HG02852 (cell line): ENCODE results near the gene YPEL2.

ENCODE experiments used
- ATAC-seq: cut with Tn5 transposase; IDR thresholded peaks from one replicate; pipeline ENCODE4 v1.9.1; 2021; ENCODE audit warnings: mild to moderate bottlenecking, moderate library complexity; ENCODE audit not compliant: unreplicated experiment

Gene YPEL2

DNA sequence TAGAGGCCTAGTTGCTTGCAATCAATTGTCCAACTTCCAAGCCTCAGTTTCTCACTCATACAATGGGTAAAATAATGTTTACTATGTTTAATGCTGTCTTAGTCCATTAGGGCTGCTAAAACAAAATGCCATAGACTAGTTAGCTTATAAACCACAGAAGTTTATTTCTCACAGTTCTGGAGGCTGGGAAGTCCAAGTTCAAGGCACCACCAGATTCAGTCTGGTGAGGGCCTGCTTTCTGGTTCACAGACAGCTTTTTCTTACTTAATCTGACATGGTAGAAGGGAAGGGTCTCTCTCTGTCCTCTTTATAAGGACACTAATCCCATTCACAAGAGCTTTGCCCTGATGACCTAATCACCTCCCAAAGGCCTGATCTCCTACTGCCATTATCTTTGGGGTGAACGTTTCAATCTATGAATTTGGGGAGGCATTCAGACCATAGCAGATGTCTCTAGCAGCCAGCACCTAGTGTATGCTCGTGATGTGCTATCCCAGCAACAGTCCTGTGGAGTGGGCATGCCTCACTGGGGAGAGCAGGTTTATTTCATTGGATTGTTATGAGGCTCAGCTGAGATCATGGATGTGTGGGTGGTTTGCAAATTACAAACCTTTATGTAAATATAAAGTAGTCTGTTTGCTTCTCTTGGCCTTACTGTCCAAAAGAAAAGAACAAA lies 25.2 kb downstream of the YPEL2 start:
- no peak for ATAC-seq

DNA sequence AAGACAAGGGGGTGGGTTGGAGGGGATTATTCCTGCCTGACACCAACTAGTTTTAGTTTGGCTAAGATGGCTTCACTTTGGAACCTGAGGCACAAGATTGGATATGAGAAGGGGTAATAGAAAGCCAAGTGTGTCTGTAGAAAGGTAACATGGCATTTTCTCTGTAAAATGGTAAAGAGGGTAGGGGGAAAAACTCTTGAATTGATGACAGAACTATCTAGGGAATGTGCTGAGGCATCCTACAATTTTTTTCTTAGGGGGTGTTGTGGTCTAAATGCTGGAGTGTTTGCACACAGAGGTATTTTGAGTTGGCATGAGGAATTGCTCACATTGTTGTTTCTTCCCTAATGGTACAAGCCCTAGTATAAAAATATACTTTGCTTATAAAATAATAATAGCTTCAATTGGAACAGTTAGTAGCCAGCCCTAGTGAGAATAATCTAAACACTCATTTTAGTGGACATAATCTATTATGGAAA lies 25.8 kb downstream of the YPEL2 start:
- no peak for ATAC-seq

DNA sequence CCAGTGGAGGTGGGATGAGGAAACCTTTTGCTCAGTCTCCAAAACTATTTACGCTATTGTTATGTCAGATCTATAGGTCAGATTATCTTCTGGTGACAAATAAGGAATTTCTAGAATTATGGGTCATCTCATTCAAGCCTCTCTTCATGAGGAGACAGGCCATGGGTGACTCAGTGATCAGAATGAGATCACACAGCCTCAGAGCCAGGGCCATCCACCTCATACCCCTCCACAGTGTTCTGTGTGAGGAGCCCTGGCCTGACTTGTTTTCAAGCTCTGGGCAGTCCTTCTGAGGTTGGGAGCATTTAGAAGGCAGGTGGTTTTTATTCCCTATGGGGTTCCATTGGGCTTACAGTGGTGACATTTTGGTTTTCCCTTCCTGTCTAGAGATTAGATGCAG lies 26.5 kb downstream of the YPEL2 start:
- ATAC-seq = no peak

DNA sequence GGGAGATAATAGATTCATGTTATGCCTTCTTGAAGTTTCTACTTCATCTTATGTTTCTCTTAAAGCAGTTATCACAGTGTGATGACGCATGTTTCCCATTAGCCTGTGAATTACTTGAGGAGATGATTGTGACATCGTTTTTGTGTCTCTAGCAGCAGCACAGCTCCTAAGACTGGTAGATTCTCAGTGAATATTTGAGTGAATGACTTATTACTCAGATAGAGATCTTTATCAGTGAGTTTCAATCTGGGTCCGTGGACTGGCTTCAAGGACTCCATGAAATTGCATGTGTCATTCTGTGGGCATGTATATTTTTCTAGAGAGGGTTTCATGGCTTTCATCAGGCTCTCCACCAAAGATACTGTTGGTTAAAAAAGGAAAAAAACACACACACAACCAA lies 29.9 kb downstream of the YPEL2 start:
- no peak for ATAC-seq

DNA sequence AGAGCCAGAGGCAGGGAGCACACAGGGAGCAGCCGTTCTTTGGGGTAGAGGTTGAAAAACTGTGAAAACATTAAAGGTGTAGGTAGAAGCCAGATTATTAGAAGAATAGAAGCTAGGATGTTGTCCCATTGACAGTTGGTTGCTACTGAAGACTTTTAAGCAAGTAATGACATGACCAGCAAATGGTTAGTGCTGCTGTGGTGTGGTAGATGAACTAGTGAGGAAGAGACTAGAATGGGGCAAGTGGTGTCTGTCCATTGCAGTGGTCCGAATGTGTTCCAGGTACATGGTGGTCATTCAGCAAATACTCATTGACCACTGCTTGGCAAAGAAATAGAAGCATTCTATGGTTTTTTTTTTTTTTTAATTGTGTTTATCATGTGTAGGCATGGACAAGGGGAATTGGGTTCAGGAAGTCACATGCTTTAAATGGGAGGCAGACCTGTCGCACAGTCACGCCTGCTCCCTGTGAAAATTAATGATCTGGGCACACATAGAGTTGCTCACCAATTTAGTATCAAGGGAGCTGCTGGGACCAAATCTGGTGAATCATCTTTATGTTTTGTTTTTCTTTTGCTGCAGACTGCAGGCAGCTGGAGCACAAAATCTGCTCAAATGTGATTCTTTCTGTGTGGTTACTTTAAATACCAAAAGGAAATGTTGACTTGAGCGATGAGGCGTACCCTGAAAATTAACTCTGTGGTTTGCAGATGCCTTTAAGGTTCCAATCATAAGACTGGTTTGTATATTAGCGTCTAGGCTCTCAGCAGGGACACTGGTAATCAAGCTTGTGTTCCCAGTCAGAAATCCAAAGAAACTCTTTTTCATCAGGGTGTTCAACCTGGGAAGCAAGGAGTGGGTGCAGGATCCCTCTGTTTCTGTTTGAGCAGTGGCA lies 30.7 kb downstream of the YPEL2 start:
- peak; percentile 64 for ATAC-seq

DNA sequence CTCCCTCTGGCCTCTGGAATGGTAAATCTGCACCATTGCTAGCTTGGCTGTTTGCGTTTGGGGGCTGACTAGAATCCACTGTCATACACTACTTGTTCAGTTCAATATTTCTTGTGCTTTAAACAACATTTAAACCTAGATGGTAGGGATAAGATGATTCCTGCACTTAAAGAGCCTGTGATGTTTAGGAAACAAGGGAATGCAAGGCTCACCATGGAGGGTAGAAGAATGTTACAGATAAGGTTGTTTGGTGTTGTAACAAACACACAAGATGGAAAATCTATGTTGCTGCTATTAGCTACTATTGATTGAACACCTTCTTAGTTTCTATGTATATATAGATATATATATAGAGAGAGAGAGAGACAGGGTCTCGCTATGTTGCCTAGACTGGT lies 31.4 kb downstream of the YPEL2 start:
- no peak for ATAC-seq

DNA sequence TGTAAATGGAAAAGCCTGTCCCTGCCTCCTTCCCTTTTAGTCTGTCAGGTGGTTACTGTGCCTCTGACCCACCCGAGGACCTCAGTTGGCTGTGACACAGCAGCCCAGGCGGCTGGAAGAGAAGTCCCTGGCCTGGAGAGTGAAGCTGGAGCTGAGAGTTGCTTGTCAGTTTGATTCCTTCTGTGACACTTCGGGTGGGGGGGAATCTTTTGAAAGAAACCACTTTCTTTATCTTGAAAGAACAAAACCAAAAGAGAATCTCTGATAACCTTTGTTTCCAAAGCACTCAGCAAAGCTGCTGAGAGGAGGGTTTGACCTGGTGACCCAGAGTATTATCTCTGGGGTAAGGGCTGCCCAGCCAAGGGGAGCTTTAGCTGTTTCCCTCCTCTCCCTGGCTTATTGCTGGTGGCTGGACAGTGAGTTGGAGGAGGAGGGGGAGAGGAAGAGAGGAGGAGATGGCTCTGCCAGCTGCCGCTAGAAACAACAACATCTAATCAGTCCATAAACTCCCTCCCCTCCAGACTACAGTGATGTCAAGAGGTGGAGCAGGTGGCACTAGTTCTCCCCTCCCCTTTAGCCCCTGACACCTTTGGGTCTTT lies 34.0 kb downstream of the YPEL2 start:
- no peak for ATAC-seq

DNA sequence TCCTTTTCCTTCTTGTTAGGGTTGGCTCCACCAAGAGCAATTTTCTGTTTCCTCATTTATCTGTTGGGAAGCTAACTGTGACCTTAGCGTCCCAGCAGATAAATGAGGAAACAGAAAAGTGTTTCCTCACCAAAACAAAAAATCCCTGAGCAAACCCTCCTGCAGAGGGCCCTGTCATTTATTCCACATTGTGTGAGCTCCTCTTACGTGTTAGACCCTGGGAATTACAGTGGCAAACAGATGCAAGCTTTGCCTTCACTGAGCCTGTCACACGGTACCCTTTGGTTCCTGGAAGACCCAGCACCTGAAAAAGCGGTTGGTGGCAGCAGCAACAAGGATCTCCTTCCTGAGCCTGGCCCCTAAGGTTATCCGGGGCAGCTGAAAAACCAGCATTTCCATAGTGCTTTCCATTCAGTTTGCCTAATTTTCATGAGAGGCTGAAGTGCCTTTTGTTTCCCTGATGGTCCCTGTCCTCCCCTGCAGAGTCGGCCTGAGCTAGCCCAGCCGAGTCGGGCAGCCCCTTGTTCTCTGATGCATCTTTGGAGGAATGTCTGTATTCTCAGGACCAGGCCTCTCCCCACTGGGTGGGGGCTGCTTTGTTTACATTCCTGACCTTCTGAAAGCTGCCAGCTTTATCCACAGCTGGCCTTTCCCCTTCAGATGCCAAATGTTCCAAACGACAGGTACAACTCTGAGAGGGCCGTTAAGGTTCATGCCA lies 34.7 kb downstream of the YPEL2 start:
- ATAC-seq = no peak

DNA sequence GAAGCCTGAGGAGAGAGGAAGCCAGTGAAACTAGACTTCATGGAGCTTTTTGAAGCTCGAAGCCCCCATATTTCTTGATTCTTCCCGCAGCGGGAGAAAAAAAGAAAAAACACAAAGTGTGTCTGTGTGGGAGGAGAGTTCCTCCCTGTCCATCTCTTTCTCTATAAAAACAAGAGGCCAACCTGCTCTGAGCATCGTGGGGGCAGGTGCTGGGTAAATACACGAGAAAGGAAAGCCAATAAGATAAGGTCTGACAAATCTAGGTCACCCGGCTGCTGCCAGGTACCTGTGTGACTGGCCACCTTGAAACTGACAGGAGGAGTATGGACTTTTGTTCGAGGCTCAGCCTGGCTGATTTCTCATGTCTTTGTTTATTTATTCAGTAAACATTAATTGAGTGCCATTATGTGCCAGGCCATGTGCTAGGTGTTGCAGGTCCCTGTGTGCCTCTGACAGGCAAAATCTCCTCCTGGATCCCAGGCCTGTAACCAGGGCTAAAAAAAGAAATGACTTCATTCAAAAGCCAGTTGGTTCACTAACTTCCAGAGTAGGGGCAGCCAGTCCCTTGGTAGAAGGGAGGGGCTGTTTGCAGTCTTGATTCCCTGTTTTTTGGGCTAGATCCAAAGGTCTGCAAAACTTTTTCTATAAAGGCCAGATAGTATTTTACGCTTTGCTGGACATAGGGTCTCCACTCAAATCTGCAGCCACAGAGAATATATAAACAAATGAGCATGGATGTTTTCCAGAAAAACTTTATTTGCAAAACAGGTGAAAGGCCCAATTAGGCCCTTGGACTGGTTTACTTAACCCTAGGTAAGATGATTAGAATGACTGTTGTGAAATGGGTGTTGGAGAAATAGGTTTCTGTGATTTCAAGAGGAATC lies 35.6 kb downstream of the YPEL2 start:
- ATAC-seq = no peak

DNA sequence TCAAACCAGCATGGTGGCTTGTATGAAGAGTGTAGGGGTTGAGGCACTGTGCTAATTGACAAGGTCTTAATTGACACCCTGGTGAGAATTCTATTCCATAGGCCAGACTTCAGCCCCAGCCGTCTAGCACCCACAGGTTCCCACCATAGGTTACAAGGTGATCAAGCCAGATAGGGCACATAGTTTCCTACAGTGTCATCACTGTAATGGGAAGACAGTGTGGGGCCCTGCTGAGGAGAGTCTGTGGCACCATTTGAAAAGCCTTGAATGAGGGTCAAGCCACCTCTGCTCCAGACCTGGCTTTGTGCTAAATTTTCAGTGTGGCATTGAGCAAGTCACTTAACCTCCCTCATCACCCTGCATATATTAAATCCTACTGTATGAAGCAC lies 36.2 kb downstream of the YPEL2 start:
- ATAC-seq = no peak

DNA sequence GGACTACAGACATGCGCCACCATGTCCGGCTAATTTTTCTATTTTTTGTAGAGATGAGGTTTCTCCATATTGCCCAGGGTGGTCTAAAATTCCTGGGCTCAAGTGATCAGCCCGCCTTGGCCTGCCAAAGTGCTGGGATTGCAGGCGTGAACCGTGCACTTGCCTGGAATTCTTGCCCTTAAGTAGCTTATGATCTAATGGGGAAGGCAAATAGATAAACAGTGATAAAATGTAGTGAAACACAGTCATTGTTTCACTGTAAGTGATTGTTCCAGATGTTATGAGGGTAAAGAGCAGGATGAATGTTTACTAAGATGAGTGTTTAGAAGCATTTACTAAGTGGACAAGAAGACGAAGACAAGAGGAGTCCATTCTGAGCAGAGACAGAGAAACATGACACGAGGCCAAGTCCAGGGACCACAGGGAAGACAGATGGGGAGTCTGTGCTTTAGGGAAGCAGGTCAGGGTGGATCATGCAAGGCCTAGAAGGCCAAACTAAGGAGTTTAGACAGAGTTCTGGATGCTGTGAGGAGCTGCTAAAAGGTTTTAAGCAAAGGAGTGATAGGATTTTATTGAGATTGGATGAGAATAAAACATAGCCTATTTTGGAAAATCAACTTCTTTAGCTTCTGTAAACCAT lies 36.9 kb downstream of the YPEL2 start:
- no peak for ATAC-seq

DNA sequence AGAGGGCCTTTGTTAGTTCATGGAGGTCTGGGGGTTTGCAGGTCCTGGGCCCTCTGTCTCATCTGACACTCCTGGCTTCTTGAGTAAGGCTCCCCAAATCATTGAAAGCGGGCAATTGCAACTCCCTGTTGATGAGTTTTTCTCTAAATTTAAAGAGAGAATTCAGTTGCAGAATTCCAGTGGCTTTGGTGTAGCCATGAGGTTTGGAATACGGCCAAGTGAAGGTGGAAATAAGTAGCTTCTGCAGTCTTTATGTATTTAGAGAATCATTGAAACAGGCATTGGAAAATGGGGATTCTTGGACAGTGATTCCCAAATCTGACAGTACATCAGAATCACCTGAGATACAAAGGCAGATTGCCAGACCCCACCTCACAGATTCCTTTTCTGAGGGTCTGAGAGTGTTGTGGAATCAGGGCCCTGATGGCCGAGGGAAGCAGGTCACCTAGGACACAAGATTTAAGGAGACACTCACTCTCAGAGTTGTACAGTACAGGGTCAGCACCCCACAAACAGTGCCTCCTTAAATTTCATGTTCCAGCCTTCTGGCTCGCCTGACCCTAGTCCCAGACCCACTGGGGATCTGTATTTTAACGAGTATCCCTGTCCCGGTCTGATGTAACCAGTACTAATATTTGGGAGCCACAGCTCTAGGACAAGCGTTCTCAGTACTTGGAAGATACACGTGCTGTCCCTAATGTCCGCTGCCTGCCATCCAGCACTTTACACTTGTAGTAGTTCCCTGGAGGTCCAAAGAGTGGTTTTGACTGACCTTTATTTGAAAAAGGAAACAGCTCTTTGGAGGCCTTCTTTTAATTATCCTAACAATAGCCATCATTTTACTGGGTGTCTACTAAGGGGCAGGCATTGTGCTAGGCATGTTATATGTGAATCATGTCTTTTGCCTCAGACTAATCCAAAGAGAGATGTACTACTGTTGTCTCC lies 37.8 kb downstream of the YPEL2 start:
- ATAC-seq = no peak

DNA sequence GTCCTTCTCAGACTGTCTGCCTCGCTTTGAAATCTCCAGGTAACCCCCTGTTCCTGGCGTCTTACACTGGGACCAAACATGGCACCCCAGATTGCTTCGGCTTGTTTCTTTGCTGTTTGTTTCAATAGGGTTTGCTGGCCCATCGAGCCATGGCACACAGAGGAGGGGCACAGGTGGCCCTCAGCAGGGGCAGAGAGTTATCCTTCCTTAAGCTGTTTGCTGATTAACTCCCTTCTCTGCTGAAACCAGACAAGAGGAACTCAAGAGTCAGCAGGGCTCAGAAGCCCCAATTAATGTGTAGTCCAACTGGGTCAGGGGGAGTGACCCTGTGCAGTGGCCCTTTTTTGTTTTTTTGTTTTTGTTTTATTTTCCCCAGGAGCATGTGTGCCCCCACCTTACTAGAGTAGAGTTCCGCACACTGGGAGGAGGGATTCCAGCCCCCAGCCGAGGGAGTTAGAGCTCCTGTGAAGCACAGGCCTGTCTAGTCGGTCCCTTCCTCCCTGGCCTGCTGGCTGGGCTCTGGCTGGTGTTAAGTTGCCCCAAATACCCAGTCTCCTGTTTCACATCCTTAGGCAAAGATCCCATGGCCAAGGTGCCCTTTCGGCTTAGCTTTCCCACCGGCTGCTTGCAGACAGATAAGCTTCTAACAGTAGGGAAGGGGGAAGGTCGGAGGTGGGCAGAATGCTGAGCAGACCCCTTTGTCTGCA lies 39.3 kb downstream of the YPEL2 start:
- ATAC-seq = no peak

DNA sequence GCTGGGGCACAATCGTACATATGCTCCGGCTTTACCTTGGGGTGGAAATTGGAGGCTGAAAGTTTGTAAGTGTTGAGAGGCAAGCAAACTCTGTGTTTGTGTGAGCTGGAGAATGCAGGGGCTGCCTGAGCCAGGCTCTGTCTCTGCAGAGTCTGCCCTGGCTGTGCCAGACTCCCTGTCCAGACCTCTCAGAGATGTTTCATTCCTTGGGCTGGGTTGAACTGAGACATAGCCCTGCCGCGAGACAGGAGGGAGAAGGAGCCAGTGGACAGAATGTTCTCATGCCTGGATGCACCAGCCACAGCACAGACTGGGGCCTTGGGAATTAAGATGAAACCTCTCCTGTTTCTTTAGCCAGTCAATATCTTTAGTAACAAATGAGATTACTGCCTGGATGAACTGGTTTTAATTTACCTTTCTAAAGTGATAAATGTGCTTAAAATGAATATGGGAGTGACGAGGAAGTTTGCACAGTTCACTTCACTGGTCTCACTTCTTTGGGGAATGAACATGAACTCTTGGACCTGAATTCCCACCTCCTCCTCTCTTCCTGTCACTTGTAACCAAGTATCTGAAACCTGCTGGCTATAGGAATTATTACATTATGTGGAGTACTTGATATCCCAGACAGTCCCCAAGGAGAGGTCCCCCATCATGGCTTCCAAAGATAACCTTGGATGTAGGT lies 40.1 kb downstream of the YPEL2 start:
- ATAC-seq = no peak

DNA sequence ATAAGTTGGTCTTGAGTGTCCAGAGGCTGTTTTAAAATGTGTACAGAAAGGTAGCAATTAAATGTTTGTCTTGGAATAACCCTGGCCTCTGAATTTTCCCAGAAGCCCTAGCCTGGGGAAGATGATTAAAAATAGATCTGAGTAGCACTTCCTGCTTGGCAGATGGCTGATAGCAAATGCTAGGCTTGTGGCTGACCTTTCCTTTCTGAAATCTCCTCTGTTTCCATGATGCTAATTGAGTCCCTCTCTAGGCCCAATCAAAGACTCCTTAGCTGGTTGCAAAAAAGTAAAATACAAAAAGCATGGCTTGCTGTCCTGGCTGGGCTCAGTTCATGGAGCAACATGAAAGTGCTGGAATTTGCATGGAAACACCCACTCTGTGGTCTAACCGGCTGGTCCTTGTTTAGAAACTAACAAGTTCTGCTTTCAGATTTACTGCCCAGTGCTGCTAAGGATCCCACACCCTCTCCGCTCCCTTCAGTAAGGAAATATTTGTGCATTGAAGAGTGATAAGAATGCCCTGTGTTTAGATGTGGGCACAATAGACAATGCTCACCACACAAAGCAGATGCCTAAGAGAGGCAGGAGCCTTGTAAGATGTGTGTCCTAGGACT lies 40.8 kb downstream of the YPEL2 start:
- ATAC-seq = peak; percentile 58

DNA sequence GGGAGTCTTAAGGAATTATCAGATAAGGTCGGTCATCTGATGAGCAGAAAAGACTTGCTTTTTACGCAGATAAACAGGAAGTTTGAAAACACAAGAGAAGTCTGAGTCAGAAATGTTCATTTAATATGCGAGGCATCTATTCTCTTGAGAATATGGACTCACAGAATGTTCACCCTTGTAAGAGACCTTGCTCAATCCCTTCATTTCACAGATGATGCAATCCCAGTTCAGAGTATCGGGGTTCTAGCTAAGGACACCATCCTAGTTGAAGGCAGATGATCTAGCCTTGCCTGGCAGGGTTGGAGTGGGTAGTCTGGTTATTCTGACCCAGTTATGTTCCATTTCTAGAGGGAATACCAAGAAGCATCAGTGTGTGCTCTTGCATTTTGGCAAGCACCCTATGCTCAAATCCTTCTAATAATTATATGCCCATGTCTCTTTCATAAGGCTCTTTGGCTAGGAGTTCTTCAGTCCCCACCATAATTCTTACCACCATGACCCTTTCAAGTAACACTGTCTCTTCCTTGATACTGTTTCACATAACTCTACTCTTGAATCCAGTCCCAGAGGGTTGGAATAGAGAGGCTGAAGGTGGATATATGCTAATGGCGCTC lies 42.5 kb downstream of the YPEL2 start:
- ATAC-seq = no peak

DNA sequence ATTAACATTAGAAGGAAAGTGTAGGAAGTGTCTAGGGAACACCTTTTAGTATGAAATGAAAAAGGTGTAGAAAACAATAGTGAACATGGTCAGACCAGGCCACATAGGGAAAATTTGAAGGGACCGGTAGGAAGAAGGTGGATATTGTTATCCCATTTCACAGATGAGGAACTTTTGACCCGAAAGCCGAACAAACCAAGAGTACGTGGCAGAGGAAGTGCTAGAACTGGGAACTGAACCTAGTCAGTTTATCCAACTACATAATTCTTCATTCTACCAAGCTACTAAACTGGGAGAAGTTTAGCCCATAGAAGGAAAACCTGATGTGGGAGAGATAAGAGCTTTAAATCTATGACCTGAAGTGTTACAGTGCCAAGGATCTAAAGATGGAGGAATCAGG lies 43.2 kb downstream of the YPEL2 start:
- ATAC-seq = no peak
